Upper lobe of left lung (tissue), 4 donors: Measurements from ENCODE around the gene LEPROT.

Experiments used
- EP300 ChIP-seq, 4 donors: sonication (generic); formaldehyde crosslinking; IDR thresholded peaks; one replicate each; pipeline ENCODE4 v1.5.1; 2017; ENCODE audit warnings: antibody characterized with exemption in 4 of 4, control low read depth in 2 of 4
- POLR2A ChIP-seq, 4 donors: fragments of 450-650 bp; IDR thresholded peaks; one replicate each; pipeline ENCODE4 v1.5.1; 2016 to 2017; ENCODE audit warnings: antibody characterized with exemption in 4 of 4, mild to moderate bottlenecking in 2 of 4
- POLR2AphosphoS5 ChIP-seq, 2 donors: sonication (generic); formaldehyde crosslinking; IDR thresholded peaks; one replicate each; pipeline ENCODE4 v1.5.1; 2017; ENCODE audit warnings: antibody characterized with exemption in 2 of 2
- TF ChIP-seq, protein P1 (sequence below), 6 experiments: fragments of 450-650 bp in 4 of 6; fragments of 200-600 bp in 2 of 6; sonication (generic) in 2 of 6; IDR thresholded peaks; one replicate each; pipeline ENCODE4 v1.5.1; 2016 to 2019; ENCODE audit warnings: antibody characterized with exemption in 6 of 6

DNA sequence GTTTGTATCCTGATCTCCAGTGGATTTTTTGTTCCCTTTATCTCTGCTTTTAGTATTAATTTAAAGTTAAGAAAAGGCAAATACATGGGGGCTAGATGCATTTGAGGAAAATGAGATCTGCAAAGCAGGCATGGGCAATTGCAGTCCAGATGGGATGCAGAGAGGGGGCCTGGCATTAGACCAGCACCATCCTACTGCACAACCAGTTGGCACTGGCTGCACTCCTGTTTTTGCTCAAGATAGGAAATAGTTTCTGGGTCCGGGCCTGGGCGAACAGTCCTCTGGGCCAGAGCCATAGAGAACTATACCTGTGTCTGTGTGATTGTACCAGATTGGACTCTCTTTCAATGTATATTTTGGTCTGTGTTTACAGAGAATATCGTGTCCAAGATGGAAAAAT, 34.0 kb upstream of the LEPROT start:
- TF ChIP-seq POLR2A (IDR thresholded peaks at IDR 0.05) (no peak), POLR2AphosphoS5 (IDR thresholded peaks at IDR 0.05) (no peak), EP300 (IDR thresholded peaks at IDR 0.05) (no peak)
- TF ChIP-seq, protein P1, sequence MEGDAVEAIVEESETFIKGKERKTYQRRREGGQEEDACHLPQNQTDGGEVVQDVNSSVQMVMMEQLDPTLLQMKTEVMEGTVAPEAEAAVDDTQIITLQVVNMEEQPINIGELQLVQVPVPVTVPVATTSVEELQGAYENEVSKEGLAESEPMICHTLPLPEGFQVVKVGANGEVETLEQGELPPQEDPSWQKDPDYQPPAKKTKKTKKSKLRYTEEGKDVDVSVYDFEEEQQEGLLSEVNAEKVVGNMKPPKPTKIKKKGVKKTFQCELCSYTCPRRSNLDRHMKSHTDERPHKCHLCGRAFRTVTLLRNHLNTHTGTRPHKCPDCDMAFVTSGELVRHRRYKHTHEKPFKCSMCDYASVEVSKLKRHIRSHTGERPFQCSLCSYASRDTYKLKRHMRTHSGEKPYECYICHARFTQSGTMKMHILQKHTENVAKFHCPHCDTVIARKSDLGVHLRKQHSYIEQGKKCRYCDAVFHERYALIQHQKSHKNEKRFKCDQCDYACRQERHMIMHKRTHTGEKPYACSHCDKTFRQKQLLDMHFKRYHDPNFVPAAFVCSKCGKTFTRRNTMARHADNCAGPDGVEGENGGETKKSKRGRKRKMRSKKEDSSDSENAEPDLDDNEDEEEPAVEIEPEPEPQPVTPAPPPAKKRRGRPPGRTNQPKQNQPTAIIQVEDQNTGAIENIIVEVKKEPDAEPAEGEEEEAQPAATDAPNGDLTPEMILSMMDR (IDR thresholded peaks at IDR 0.05) = no peak
